Nephron (organoid): ENCODE measurements around the gene STRN4.

ENCODE experiments used
- H3K27ac Mint-ChIP-seq, 3 experiments: 2 replicates each; pipeline ENCODE4 v1.8.0; 2020; ENCODE audit warnings: mixed read lengths in 3 of 3, mild to moderate bottlenecking in 2 of 3, moderate library complexity in 1 of 3
- H3K27me3 Mint-ChIP-seq: 2 replicates; pipeline ENCODE4 v1.8.0; 2021; ENCODE audit warnings: low read depth, mild to moderate bottlenecking, moderate library complexity, mixed read lengths
- H3K36me3 Mint-ChIP-seq: 2 replicates; pipeline ENCODE4 v1.8.0; 2020; ENCODE audit warnings: low read depth, mixed read lengths
- H3K4me1 Mint-ChIP-seq: 2 replicates; pipeline ENCODE4 v1.8.0; 2020; ENCODE audit warnings: mixed read lengths
- H3K4me3 Mint-ChIP-seq, 3 experiments: 2 replicates each; pipeline ENCODE4 v1.8.0; 2020; ENCODE audit warnings: mild to moderate bottlenecking in 3 of 3, mixed read lengths in 3 of 3, moderate library complexity in 2 of 3
- H3K9me3 Mint-ChIP-seq: 2 replicates; pipeline ENCODE4 v1.8.0; 2020; ENCODE audit warnings: mixed read lengths
- TF ChIP-seq, protein P1 (sequence below), 3 experiments: fragments of 200-600 bp; sonication (generic); IDR thresholded peaks; one replicate each; pipeline ENCODE4 v1.5.0; 2021; ENCODE audit warnings: antibody characterized with exemption in 3 of 3; ENCODE audit not compliant: unreplicated experiment in 3 of 3

The STRN4 gene, protein sequence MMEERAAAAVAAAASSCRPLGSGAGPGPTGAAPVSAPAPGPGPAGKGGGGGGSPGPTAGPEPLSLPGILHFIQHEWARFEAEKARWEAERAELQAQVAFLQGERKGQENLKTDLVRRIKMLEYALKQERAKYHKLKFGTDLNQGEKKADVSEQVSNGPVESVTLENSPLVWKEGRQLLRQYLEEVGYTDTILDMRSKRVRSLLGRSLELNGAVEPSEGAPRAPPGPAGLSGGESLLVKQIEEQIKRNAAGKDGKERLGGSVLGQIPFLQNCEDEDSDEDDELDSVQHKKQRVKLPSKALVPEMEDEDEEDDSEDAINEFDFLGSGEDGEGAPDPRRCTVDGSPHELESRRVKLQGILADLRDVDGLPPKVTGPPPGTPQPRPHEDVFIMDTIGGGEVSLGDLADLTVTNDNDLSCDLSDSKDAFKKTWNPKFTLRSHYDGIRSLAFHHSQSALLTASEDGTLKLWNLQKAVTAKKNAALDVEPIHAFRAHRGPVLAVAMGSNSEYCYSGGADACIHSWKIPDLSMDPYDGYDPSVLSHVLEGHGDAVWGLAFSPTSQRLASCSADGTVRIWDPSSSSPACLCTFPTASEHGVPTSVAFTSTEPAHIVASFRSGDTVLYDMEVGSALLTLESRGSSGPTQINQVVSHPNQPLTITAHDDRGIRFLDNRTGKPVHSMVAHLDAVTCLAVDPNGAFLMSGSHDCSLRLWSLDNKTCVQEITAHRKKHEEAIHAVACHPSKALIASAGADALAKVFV

GRCh38 chr19:46746281-46747057 is at the start of gene STRN4:
Gene STRN4, minus strand, starts transcription at chr19:46746450. Its CDS starts 20 bp downstream, at chr19:46746430.
- H3K4me1 Mint-ChIP-seq = peaks cover 39% of the 10 kb centered on the region
- TF ChIP-seq, protein P1, sequence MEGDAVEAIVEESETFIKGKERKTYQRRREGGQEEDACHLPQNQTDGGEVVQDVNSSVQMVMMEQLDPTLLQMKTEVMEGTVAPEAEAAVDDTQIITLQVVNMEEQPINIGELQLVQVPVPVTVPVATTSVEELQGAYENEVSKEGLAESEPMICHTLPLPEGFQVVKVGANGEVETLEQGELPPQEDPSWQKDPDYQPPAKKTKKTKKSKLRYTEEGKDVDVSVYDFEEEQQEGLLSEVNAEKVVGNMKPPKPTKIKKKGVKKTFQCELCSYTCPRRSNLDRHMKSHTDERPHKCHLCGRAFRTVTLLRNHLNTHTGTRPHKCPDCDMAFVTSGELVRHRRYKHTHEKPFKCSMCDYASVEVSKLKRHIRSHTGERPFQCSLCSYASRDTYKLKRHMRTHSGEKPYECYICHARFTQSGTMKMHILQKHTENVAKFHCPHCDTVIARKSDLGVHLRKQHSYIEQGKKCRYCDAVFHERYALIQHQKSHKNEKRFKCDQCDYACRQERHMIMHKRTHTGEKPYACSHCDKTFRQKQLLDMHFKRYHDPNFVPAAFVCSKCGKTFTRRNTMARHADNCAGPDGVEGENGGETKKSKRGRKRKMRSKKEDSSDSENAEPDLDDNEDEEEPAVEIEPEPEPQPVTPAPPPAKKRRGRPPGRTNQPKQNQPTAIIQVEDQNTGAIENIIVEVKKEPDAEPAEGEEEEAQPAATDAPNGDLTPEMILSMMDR (IDR thresholded peaks at IDR 0.05; ENCODE audit: unreplicated experiment in 3 of 3) = no peak
- H3K9me3 Mint-ChIP-seq = no peaks in the 10 kb centered on the region
- peaks cover 22% of the 10 kb centered on the region for H3K36me3 Mint-ChIP-seq
- H3K27ac Mint-ChIP-seq = peak within 1 kb of the TSS; percentile 81 to 91 (median 85)
- no peaks in the 10 kb centered on the region for H3K27me3 Mint-ChIP-seq
- H3K4me3 Mint-ChIP-seq = peak within 1 kb of the TSS; percentile 96 to 99 (median 98)

DNA sequence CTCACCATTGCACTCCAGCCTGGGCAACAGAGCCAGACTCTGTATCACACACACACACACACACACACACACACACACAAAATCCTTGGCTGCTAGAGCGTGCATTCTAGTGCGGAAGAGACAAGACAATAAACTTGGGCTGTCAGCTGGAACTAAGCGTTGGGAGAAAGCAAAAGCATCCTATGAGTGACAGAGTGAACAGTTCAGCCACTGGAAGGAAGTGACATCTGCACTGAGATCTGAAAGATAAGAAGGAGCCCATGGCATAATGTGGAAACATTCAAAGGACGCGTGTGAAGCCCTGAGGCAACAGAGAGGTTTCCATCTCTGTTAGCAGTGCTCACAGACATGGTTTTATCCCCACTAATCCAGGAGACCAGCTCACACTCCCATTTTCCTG is 45.7 kb upstream of the STRN4 start:
- Mint-ChIP-seq H3K27ac (peak overlapping the region in 2 of 3 experiments; percentile 23 to 47), H3K4me3 (no peak overlapping the region), H3K27me3 (peaks cover 3% of the 10 kb centered on the region), H3K36me3 (no peaks in the 10 kb centered on the region), H3K4me1 (peaks cover 26% of the 10 kb centered on the region), H3K9me3 (no peaks in the 10 kb centered on the region)
- TF ChIP-seq, protein P1 (IDR thresholded peaks at IDR 0.05; ENCODE audit: unreplicated experiment in 3 of 3) = no peak

DNA sequence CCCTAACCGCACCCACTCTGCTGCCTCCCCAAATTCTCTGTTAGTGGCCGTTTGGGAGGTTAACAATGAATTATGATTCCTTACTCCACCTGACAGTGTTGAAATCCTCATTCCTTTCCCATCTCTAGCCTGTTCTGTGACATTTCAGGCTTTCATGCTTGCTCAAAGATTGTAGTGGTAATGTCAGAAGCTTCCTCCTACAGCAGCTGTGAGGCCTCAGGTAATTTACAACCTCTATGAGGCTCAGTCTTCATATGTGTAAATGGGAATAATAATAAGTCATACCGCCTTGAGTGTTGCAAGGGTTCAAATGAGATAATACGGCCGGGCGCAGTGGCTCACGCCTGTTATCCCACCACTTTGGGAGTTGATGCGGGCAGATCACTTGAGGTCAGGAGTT is 43.1 kb upstream of the STRN4 start:
- Mint-ChIP-seq H3K9me3 (no peaks in the 10 kb centered on the region), H3K36me3 (no peaks in the 10 kb centered on the region), H3K4me3 (peak overlapping the region; percentile 14 to 64 (median 39)), H3K27me3 (peaks cover 6% of the 10 kb centered on the region), H3K27ac (no peak overlapping the region), H3K4me1 (peaks cover 39% of the 10 kb centered on the region)
- TF ChIP-seq, protein P1 (IDR thresholded peaks at IDR 0.05; ENCODE audit: unreplicated experiment in 3 of 3) = no peak

DNA sequence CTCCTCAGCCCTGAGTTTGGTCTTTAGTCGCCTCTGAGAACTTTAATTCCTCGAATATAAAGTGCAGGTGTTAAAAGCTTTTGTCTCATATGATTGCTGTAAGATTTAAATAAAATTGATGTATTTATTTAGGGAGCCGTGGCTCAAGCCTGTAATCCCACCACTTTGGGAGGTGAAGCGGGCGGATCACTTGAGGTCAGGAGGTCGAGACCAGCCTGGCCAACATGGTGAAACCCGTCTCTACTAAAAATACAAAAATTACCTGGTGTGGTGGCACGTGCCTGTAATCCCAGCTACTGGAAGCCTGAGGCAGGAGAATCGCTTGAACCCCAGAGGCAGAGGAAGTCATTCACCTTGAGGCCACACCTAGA is 42.7 kb upstream of the STRN4 start:
- TF ChIP-seq, protein P1 (IDR thresholded peaks at IDR 0.05; ENCODE audit: unreplicated experiment in 3 of 3) = no peak
- Mint-ChIP-seq H3K4me3 (peak overlapping the region; percentile 93 to 97 (median 94)), H3K36me3 (no peaks in the 10 kb centered on the region), H3K27me3 (peaks cover 6% of the 10 kb centered on the region), H3K4me1 (peaks cover 43% of the 10 kb centered on the region), H3K27ac (peak overlapping the region in 1 of 3 experiments; percentile 64), H3K9me3 (no peaks in the 10 kb centered on the region)

- Mint-ChIP-seq H3K4me3 (peak within 1 kb of the TSS; percentile 93 to 97 (median 94)), H3K36me3 (no peaks in the 10 kb centered on the region), H3K4me1 (peaks cover 43% of the 10 kb centered on the region), H3K27me3 (peaks cover 6% of the 10 kb centered on the region), H3K27ac (peak within 1 kb of the TSS in 2 of 3 experiments; percentile 87 to 96), H3K9me3 (no peaks in the 10 kb centered on the region)
- TF ChIP-seq, protein P1 (IDR thresholded peaks at IDR 0.05; ENCODE audit: unreplicated experiment in 3 of 3) = no peak
These were observed 42.2 kb upstream of the STRN4 start, which contains the start of gene SLC1A5 for GRCh38 chr19:46788262-46788967. Gene SLC1A5, minus strand, starts transcription at chr19:46788594. Its CDS starts 629 bp downstream, at chr19:46787965.
